GM12878 (cell line): ENCODE data around the gene PPP1R7.

Source experiments
- IKZF1 ChIP-seq: fragments of 450-650 bp; conservative IDR thresholded peaks from 2 replicates; pipeline ENCODE4 v1.6.1; 2017; ENCODE audit warnings: antibody characterized with exemption, mild to moderate bottlenecking
- MYC ChIP-seq: IDR thresholded peaks from 2 replicates; pipeline ENCODE4 v1.6.1; 2011; ENCODE audit warnings: mild to moderate bottlenecking, low read length, moderate library complexity, inconsistent platforms; ENCODE audit not compliant: insufficient read depth, insufficient replicate concordance, insufficient read length, severe bottlenecking
- NBN ChIP-seq: fragments of 450-650 bp; IDR thresholded peaks from 2 replicates; pipeline ENCODE4 v1.6.1; 2016
- SMC3 ChIP-seq: IDR thresholded peaks from 2 replicates; pipeline ENCODE4 v1.6.1; 2011; ENCODE audit warnings: low read length, improper control_type of control experiment, borderline replicate concordance
- SUPT20H ChIP-seq: IDR thresholded peaks from 2 replicates; pipeline ENCODE4 v1.6.1; 2011; ENCODE audit warnings: low read depth, mild to moderate bottlenecking, low read length, moderate library complexity, borderline replicate concordance; ENCODE audit not compliant: control insufficient read depth
- TF ChIP-seq, protein P1 (sequence below): IDR thresholded peaks from 2 replicates; pipeline ENCODE4 v1.6.1; 2012; ENCODE audit warnings: low read length, inconsistent platforms

DNA sequence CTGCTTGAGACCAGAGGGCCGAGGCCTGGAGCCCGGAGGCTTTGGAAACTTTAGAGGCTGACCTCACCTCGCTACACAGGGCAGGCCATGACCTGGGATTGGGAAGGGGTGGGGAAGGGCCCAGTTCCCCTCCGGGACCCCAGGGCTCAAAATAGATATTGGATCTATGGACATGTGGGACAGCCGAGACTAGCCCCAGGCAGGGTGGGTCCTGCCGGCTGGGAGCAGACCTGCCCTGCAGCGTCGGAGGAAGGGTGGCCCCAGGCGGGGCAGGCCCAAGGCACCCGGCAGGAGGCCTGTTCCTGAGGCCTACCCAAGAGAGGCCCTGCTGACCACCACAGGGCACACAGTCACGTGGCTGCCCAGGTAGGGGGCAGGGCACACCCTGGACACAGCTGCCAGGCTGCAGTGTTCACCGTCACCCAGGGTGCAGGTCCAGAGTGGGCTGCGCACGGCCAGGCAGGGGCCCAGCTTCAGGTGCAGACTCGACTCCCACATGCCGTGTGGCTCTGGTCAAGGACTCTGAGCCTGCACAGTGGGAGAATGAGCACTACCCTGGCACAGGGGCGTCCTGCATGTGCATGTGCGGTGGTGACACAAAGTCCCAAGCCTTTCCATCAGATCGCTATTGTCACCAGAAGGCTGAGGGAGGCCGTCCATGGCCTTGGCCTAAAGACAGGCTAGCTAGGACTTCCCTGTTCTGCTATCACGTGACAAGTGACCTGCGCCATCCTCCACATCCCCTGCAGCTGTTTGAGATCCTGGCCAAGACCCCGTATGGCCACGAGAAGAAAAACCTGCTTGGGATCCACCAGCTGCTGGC lies 51.4 kb downstream of the PPP1R7 start:
- TF ChIP-seq SUPT20H (no peak), IKZF1 (no peak), NBN (no peak), MYC (no peak), SMC3 (no peak)
- TF ChIP-seq, protein P1, sequence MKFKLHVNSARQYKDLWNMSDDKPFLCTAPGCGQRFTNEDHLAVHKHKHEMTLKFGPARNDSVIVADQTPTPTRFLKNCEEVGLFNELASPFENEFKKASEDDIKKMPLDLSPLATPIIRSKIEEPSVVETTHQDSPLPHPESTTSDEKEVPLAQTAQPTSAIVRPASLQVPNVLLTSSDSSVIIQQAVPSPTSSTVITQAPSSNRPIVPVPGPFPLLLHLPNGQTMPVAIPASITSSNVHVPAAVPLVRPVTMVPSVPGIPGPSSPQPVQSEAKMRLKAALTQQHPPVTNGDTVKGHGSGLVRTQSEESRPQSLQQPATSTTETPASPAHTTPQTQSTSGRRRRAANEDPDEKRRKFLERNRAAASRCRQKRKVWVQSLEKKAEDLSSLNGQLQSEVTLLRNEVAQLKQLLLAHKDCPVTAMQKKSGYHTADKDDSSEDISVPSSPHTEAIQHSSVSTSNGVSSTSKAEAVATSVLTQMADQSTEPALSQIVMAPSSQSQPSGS = no peak
